Measurements from ENCODE around the gene PDX1.

GRCh38 chr13:27933118-27933517 lies 13.3 kb downstream of the PDX1 start:
- TF ChIP-seq, protein P1, sequence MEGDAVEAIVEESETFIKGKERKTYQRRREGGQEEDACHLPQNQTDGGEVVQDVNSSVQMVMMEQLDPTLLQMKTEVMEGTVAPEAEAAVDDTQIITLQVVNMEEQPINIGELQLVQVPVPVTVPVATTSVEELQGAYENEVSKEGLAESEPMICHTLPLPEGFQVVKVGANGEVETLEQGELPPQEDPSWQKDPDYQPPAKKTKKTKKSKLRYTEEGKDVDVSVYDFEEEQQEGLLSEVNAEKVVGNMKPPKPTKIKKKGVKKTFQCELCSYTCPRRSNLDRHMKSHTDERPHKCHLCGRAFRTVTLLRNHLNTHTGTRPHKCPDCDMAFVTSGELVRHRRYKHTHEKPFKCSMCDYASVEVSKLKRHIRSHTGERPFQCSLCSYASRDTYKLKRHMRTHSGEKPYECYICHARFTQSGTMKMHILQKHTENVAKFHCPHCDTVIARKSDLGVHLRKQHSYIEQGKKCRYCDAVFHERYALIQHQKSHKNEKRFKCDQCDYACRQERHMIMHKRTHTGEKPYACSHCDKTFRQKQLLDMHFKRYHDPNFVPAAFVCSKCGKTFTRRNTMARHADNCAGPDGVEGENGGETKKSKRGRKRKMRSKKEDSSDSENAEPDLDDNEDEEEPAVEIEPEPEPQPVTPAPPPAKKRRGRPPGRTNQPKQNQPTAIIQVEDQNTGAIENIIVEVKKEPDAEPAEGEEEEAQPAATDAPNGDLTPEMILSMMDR (IDR thresholded peaks at IDR 0.05; ENCODE audit: borderline replicate concordance, extremely low read depth, low read length, poor library complexity, severe bottlenecking) = no peak
- TF ChIP-seq EZH2 (IDR thresholded peaks at IDR 0.05; ENCODE audit: borderline replicate concordance, low read depth, low read length, severe bottlenecking) = no peak

Measured in DND-41 (cell line).